SU-DHL-6 (cell line): ENCODE results near the gene OR8K5.

Experiments
- CTCF ChIP-seq: fragments of 200-600 bp; sonication (generic); IDR thresholded peaks from one replicate; pipeline ENCODE4 v1.5.1; 2017; ENCODE audit warnings: antibody characterized with exemption, mild to moderate bottlenecking, low read length, moderate library complexity; ENCODE audit not compliant: insufficient read depth, poor library complexity, severe bottlenecking
- EZH2phosphoT487 ChIP-seq: fragments of 200-600 bp; sonication (generic), shearing (Covaris generic); conservative IDR thresholded peaks from 2 replicates; pipeline ENCODE4 v1.6.1; 2018; ENCODE audit warnings: mild to moderate bottlenecking, antibody characterized with exemption, low read length, moderate library complexity, mixed read lengths

GRCh38 chr11:56196705-56197104, 36.6 kb upstream of the OR8K5 start:
- TF ChIP-seq CTCF (no peak), EZH2phosphoT487 (no peak)
